Mesenchymal stem cell (in vitro differentiated cells and primary cell): ENCODE results near the gene EML6.

Source experiments
- DNase-seq: peaks from one replicate; pipeline ENCODE4 v3.0.0-alpha.2; 2013
- H2AFZ ChIP-seq: one replicate; pipeline ENCODE4 v1.6.1; 2013; ENCODE audit warnings: low read depth, mild to moderate bottlenecking, control low read depth, inconsistent platforms, low read length, moderate library complexity
- H2AK5ac ChIP-seq: 2 replicates; pipeline ENCODE4 v1.6.1; 2013; ENCODE audit warnings: low read length, moderate library complexity, mild to moderate bottlenecking, inconsistent platforms; ENCODE audit not compliant: severe bottlenecking
- H2BK120ac ChIP-seq: one replicate; pipeline ENCODE4 v1.6.1; 2013; ENCODE audit warnings: low read depth, mild to moderate bottlenecking, inconsistent platforms, low read length, moderate library complexity
- H2BK12ac ChIP-seq, 2 experiments: one replicate each; pipeline ENCODE4 v1.6.1; 2013; ENCODE audit warnings: inconsistent platforms in 2 of 2, low read length in 2 of 2, mild to moderate bottlenecking in 2 of 2, moderate library complexity in 2 of 2, control low read depth in 1 of 2
- H2BK15ac ChIP-seq: one replicate; pipeline ENCODE4 v1.6.1; 2013; ENCODE audit warnings: mild to moderate bottlenecking, low read depth, inconsistent platforms; ENCODE audit not compliant: poor library complexity, severe bottlenecking
- H2BK5ac ChIP-seq: 2 replicates; pipeline ENCODE4 v1.6.1; 2013; ENCODE audit warnings: low read depth, mild to moderate bottlenecking, low read length, control low read depth, inconsistent platforms; ENCODE audit not compliant: poor library complexity, severe bottlenecking
- H3K14ac ChIP-seq, 2 experiments: one replicate each; pipeline ENCODE4 v1.6.1; 2013; ENCODE audit warnings: inconsistent platforms in 2 of 2, low read length in 2 of 2, control low read depth in 1 of 2, mild to moderate bottlenecking in 1 of 2, moderate library complexity in 1 of 2
- H3K18ac ChIP-seq, 2 experiments: one replicate each; pipeline ENCODE4 v1.6.1; 2013; ENCODE audit warnings: inconsistent platforms in 2 of 2, low read length in 2 of 2, control low read depth in 1 of 2, low read depth in 1 of 2, mild to moderate bottlenecking in 1 of 2
- H3K23ac ChIP-seq, 2 experiments: one replicate each; pipeline ENCODE4 v1.6.1; 2013; ENCODE audit warnings: inconsistent platforms in 2 of 2, low read length in 2 of 2, mild to moderate bottlenecking in 2 of 2, moderate library complexity in 2 of 2, control low read depth in 1 of 2
- H3K27ac ChIP-seq: 2 replicates; pipeline ENCODE4 v1.5.1; 2013; ENCODE audit warnings: mild to moderate bottlenecking, moderate library complexity, low read length, control low read depth, inconsistent platforms; ENCODE audit not compliant: poor library complexity, severe bottlenecking
- H3K27me3 ChIP-seq, 2 experiments: 2 replicates each; pipeline versions ENCODE4 v1.6.1 to v1.7.0; 2013; ENCODE audit warnings: low read length in 2 of 2, mild to moderate bottlenecking in 2 of 2, moderate library complexity in 2 of 2, control low read depth in 1 of 2, inconsistent platforms in 1 of 2; ENCODE audit not compliant: control insufficient read depth in 1 of 2, insufficient read depth in 1 of 2
- H3K36me3 ChIP-seq, 2 experiments: 2 replicates each; pipeline versions ENCODE4 v1.6.1 to v1.7.0; 2013; ENCODE audit warnings: low read length in 2 of 2, control low read depth in 1 of 2, inconsistent platforms in 1 of 2, low read depth in 1 of 2, mild to moderate bottlenecking in 1 of 2; ENCODE audit not compliant: insufficient read depth in 2 of 2, control insufficient read depth in 1 of 2
- H3K4ac ChIP-seq, 2 experiments: one replicate each; pipeline ENCODE4 v1.6.1; 2013; ENCODE audit warnings: inconsistent platforms in 2 of 2, low read length in 2 of 2, mild to moderate bottlenecking in 2 of 2, moderate library complexity in 2 of 2, control low read depth in 1 of 2, low read depth in 1 of 2
- H3K4me1 ChIP-seq: 2 replicates; pipeline ENCODE4 v1.6.1; 2013; ENCODE audit warnings: low read depth, low read length, control low read depth; ENCODE audit not compliant: control insufficient read depth, insufficient read depth
- H3K4me2 ChIP-seq: 2 replicates; pipeline ENCODE4 v1.6.1; 2013; ENCODE audit warnings: low read length, mild to moderate bottlenecking, inconsistent platforms; ENCODE audit not compliant: poor library complexity, severe bottlenecking
- H3K4me3 ChIP-seq, 2 experiments: 2 replicates each; pipeline versions ENCODE4 v1.5.1 to v1.7.0; 2013; ENCODE audit warnings: low read length in 2 of 2, mild to moderate bottlenecking in 2 of 2, control low read depth in 1 of 2, low read depth in 1 of 2; ENCODE audit not compliant: insufficient read depth in 1 of 2
- H3K79me1 ChIP-seq: replicated peaks from 2 replicates; pipeline ENCODE4 v1.6.1; 2013; ENCODE audit warnings: mild to moderate bottlenecking, control low read depth, low read length, inconsistent platforms; ENCODE audit not compliant: poor library complexity, severe bottlenecking
- H3K9ac ChIP-seq: 2 replicates; pipeline ENCODE4 v1.7.0; 2013; ENCODE audit warnings: mild to moderate bottlenecking, low read length, moderate library complexity
- H3K9me3 ChIP-seq: 2 replicates; pipeline ENCODE4 v1.7.0; 2013; ENCODE audit warnings: mild to moderate bottlenecking, low read length; ENCODE audit not compliant: control insufficient read depth
- H4K8ac ChIP-seq: one replicate; pipeline ENCODE4 v1.6.1; 2013; ENCODE audit warnings: inconsistent platforms, mild to moderate bottlenecking, low read length, moderate library complexity
- H4K91ac ChIP-seq: one replicate; pipeline ENCODE4 v1.6.1; 2013; ENCODE audit warnings: mild to moderate bottlenecking, low read length, inconsistent platforms
- WGBS: methylation state at CpG from one replicate; pipeline ENCODE4 v1.1.7; 2013; ENCODE audit warnings: mixed read lengths; 5-methylcytosine and 5-hydroxymethylcytosine counted together

Gene EML6

GRCh38 chr2:54738281-54738680 is 14.8 kb downstream of the EML6 start:
- Histone ChIP-seq H3K14ac (no peak overlapping the region), H2BK15ac (no peak overlapping the region), H2BK12ac (no peak overlapping the region), H3K9ac (no peak overlapping the region), H3K79me1 (no peaks in the 10 kb centered on the region), H3K27ac (no peak overlapping the region), H2BK5ac (no peak overlapping the region), H3K23ac (no peak overlapping the region), H3K4me3 (no peak overlapping the region), H3K36me3 (no peaks in the 10 kb centered on the region), H3K4me2 (no peak overlapping the region), H4K91ac (no peak overlapping the region), H3K4ac (no peak overlapping the region), H4K8ac (no peak overlapping the region), H3K18ac (no peak overlapping the region), H3K4me1 (no peaks in the 10 kb centered on the region), H3K9me3 (no peaks in the 10 kb centered on the region), H2AFZ (no peak overlapping the region), H2BK120ac (no peak overlapping the region), H2AK5ac (no peak overlapping the region), H3K27me3 (no peaks in the 10 kb centered on the region)
- DNase-seq: no peak

- DNase-seq: no peak
- WGBS: 54% methylated on average over 1 of the region's 2 CpGs
- Histone ChIP-seq H2BK12ac (no peak overlapping the region), H3K23ac (no peak overlapping the region), H3K9ac (no peak overlapping the region), H3K4me2 (no peak overlapping the region), H3K4me3 (no peak overlapping the region), H4K91ac (no peak overlapping the region), H3K79me1 (no peaks in the 10 kb centered on the region), H3K14ac (no peak overlapping the region), H3K18ac (no peak overlapping the region), H3K27me3 (no peaks in the 10 kb centered on the region), H2BK15ac (no peak overlapping the region), H3K27ac (no peak overlapping the region), H2BK120ac (no peak overlapping the region), H2AK5ac (no peak overlapping the region), H3K4me1 (no peaks in the 10 kb centered on the region), H2BK5ac (no peak overlapping the region), H2AFZ (no peak overlapping the region), H4K8ac (no peak overlapping the region), H3K36me3 (no peaks in the 10 kb centered on the region), H3K9me3 (no peaks in the 10 kb centered on the region), H3K4ac (no peak overlapping the region)
These were observed 16.9 kb downstream of the EML6 start for GRCh38 chr2:54740333-54740732.

GRCh38 chr2:54741250-54741649 is 17.8 kb downstream of the EML6 start:
- Histone ChIP-seq H3K27me3 (no peaks in the 10 kb centered on the region), H2AK5ac (no peak overlapping the region), H3K23ac (no peak overlapping the region), H3K18ac (no peak overlapping the region), H3K14ac (no peak overlapping the region), H2AFZ (no peak overlapping the region), H2BK15ac (no peak overlapping the region), H3K36me3 (no peaks in the 10 kb centered on the region), H3K27ac (no peak overlapping the region), H3K4me1 (no peaks in the 10 kb centered on the region), H4K91ac (no peak overlapping the region), H3K9me3 (no peaks in the 10 kb centered on the region), H4K8ac (no peak overlapping the region), H3K79me1 (no peaks in the 10 kb centered on the region), H3K4me2 (no peak overlapping the region), H2BK5ac (no peak overlapping the region), H3K4me3 (no peak overlapping the region), H2BK120ac (no peak overlapping the region), H3K4ac (no peak overlapping the region), H3K9ac (no peak overlapping the region), H2BK12ac (no peak overlapping the region)
- WGBS: 57% methylated on average over 1 of the region's 1 CpG
- no peak for DNase-seq

- no peaks in the 10 kb centered on the region for H3K36me3 ChIP-seq
- no peak overlapping the region for H4K8ac ChIP-seq
- H3K27ac ChIP-seq: no peak overlapping the region
- H3K4ac ChIP-seq: no peak overlapping the region
- H2BK120ac ChIP-seq: no peak overlapping the region
- H3K79me1 ChIP-seq: no peaks in the 10 kb centered on the region
- no peak overlapping the region for H2AFZ ChIP-seq
- no peak overlapping the region for H4K91ac ChIP-seq
- no peak overlapping the region for H2BK5ac ChIP-seq
- no peaks in the 10 kb centered on the region for H3K27me3 ChIP-seq
- no peak overlapping the region for H2AK5ac ChIP-seq
- DNase-seq: no peak
- H3K9me3 ChIP-seq: no peaks in the 10 kb centered on the region
- H3K4me1 ChIP-seq: no peaks in the 10 kb centered on the region
- no peak overlapping the region for H3K4me3 ChIP-seq
- no peak overlapping the region for H3K18ac ChIP-seq
- no peak overlapping the region for H3K4me2 ChIP-seq
- no peak overlapping the region for H3K23ac ChIP-seq
- no peak overlapping the region for H2BK15ac ChIP-seq
- H2BK12ac ChIP-seq: no peak overlapping the region
- 90% methylated on average over 5 of the region's 5 CpGs for WGBS
- no peak overlapping the region for H3K14ac ChIP-seq
- no peak overlapping the region for H3K9ac ChIP-seq
These were observed 26.6 kb downstream of the EML6 start for GRCh38 chr2:54750040-54750439.
